Measurements from ENCODE around the gene CCER1.

Gene CCER1

GRCh38 chr12:90916516-90916915 lies 38.5 kb downstream of the CCER1 start:
- no peak for DNase-seq

- DNase-seq: no peak
Measured at GRCh38 chr12:90915353-90915752, 39.6 kb downstream of the CCER1 start.

- no peak for DNase-seq
Measured at GRCh38 chr12:90910958-90911357, 44.0 kb downstream of the CCER1 start.

- DNase-seq: peak; percentile 26
Measured at GRCh38 chr12:90909069-90909770, 45.8 kb downstream of the CCER1 start.

- no peak for DNase-seq
Measured at GRCh38 chr12:90908465-90908864, 46.5 kb downstream of the CCER1 start.

- DNase-seq: no peak
Measured at GRCh38 chr12:90905691-90906370, 49.1 kb downstream of the CCER1 start.

GRCh38 chr12:90902596-90902995 lies 52.4 kb downstream of the CCER1 start:
- no peak for DNase-seq

Data from inflammatory macrophage treated with lipopolysaccharide for 4 hours (primary cell).